Suprapubic skin (tissue), 4 donors: ENCODE data around the gene B4GAT1. TPM values are rescaled to one million over a fixed set of nuclear protein-coding genes. Genes with fewer than 3 reads are reported as not detected.

ENCODE experiments used
- DNase-seq, 2 donors: peaks; one replicate each; pipeline ENCODE4 v3.0.0-alpha.2; 2019; ENCODE audit warnings: low spot score in 2 of 2
- H3K27ac ChIP-seq: fragments of 200-600 bp; sonication (generic); one replicate; pipeline ENCODE4 v1.5.1; 2019
- H3K27me3 ChIP-seq: fragments of 200-600 bp; sonication (generic); one replicate; pipeline ENCODE4 v1.5.1; 2019
- H3K36me3 ChIP-seq: fragments of 200-600 bp; sonication (generic); one replicate; pipeline ENCODE4 v1.5.1; 2019
- H3K4me1 ChIP-seq: fragments of 200-600 bp; sonication (generic); one replicate; pipeline ENCODE4 v1.5.1; 2019
- H3K4me3 ChIP-seq: fragments of 200-600 bp; sonication (generic); one replicate; pipeline ENCODE4 v1.5.1; 2019; ENCODE audit warnings: mild to moderate bottlenecking
- H3K9me3 ChIP-seq: fragments of 200-600 bp; sonication (generic); one replicate; pipeline ENCODE4 v1.5.1; 2019
- CTCF ChIP-seq, 2 donors: fragments of 200-600 bp in 1 of 2; fragments of 450-650 bp in 1 of 2; sonication (generic) in 1 of 2; IDR thresholded peaks; one replicate each; pipeline ENCODE4 v1.5.1; 2016 to 2019; ENCODE audit warnings: antibody characterized with exemption in 2 of 2, mild to moderate bottlenecking in 1 of 2, moderate library complexity in 1 of 2
- EP300 ChIP-seq: sonication (generic); formaldehyde crosslinking; IDR thresholded peaks from one replicate; pipeline ENCODE4 v1.6.1; 2017; ENCODE audit warnings: antibody characterized with exemption
- POLR2A ChIP-seq, 2 donors: fragments of 450-650 bp; IDR thresholded peaks; one replicate each; pipeline ENCODE4 v1.6.1; 2017; ENCODE audit warnings: antibody characterized with exemption in 2 of 2, mild to moderate bottlenecking in 2 of 2, moderate library complexity in 2 of 2
- POLR2AphosphoS5 ChIP-seq, 3 donors: sonication (generic); formaldehyde crosslinking; IDR thresholded peaks; one replicate each; pipeline ENCODE4 v1.6.1; 2017; ENCODE audit warnings: antibody characterized with exemption in 3 of 3
- WGBS: methylation state at CpG from one replicate; pipeline ENCODE4 v1.1.5; 2018; 5-methylcytosine and 5-hydroxymethylcytosine counted together
- total RNA-seq, 4 donors: library from RNA; depleted of rRNA; stranded (reverse); fragments of >200 nt; gene quantifications; one replicate each; pipeline ENCODE4 v1.1.0, GENCODE V29; 2016

B4GAT1 gene
- total RNA-seq, 4 donors from 2014 or later: 14.4 to 31.9 (median 20.6) TPM

GRCh38 chr11:66340596-66341501 lies 6.6 kb downstream of the B4GAT1 start:
- TF ChIP-seq CTCF (IDR thresholded peaks at IDR 0.05) (no peak), POLR2AphosphoS5 (IDR thresholded peaks at IDR 0.05) (no peak), POLR2A (IDR thresholded peaks at IDR 0.05) (no peak), EP300 (no peak)
- no peak overlapping the region for H3K4me3 ChIP-seq
- no peak for DNase-seq
- H3K27me3 ChIP-seq: no peaks in the 10 kb centered on the region
- no peak overlapping the region for H3K27ac ChIP-seq
- peaks cover 64% of the 10 kb centered on the region for H3K4me1 ChIP-seq
- WGBS: 91% methylated on average over 20 of the region's 28 CpGs
- no peaks in the 10 kb centered on the region for H3K9me3 ChIP-seq
- peaks cover 41% of the 10 kb centered on the region for H3K36me3 ChIP-seq

- H3K27ac ChIP-seq: peak overlapping the region; percentile 55
- WGBS: 80% methylated on average over 13 of the region's 14 CpGs
- DNase-seq: no peak
- no peak overlapping the region for H3K4me3 ChIP-seq
- H3K27me3 ChIP-seq: no peaks in the 10 kb centered on the region
- no peaks in the 10 kb centered on the region for H3K9me3 ChIP-seq
- H3K4me1 ChIP-seq: peaks cover 65% of the 10 kb centered on the region
- TF ChIP-seq POLR2A (IDR thresholded peaks at IDR 0.05) (no peak), EP300 (no peak), POLR2AphosphoS5 (IDR thresholded peaks at IDR 0.05) (no peak), CTCF (IDR thresholded peaks at IDR 0.05) (no peak)
- H3K36me3 ChIP-seq: peaks cover 41% of the 10 kb centered on the region
Measured at GRCh38 chr11:66339686-66340483, 7.5 kb downstream of the B4GAT1 start.

- DNase-seq: no peak
- peaks cover 67% of the 10 kb centered on the region for H3K4me1 ChIP-seq
Measured at GRCh38 chr11:66339162-66339675, 8.2 kb downstream of the B4GAT1 start.

GRCh38 chr11:66338276-66339161 lies 8.9 kb downstream of the B4GAT1 start:
- no peaks in the 10 kb centered on the region for H3K27me3 ChIP-seq
- WGBS: 71% methylated on average over 6 of the region's 17 CpGs
- TF ChIP-seq POLR2A (IDR thresholded peaks at IDR 0.05) (no peak), CTCF (IDR thresholded peaks at IDR 0.05) (no peak), EP300 (no peak), POLR2AphosphoS5 (IDR thresholded peaks at IDR 0.05) (no peak)
- H3K27ac ChIP-seq: peak overlapping the region; percentile 90
- no peaks in the 10 kb centered on the region for H3K9me3 ChIP-seq
- H3K36me3 ChIP-seq: peaks cover 46% of the 10 kb centered on the region
- H3K4me3 ChIP-seq: no peak overlapping the region
- no peak for DNase-seq
- H3K4me1 ChIP-seq: peaks cover 64% of the 10 kb centered on the region

More at GRCh38 chr11:66339162-66339675, 8.2 kb downstream of the B4GAT1 start:
- 68% methylated on average over 6 of the region's 6 CpGs for WGBS
- Histone ChIP-seq H3K27me3 (no peaks in the 10 kb centered on the region), H3K27ac (peak overlapping the region; percentile 90), H3K36me3 (peaks cover 41% of the 10 kb centered on the region), H3K4me3 (no peak overlapping the region), H3K9me3 (no peaks in the 10 kb centered on the region)
- TF ChIP-seq EP300 (no peak), POLR2A (IDR thresholded peaks at IDR 0.05) (no peak), CTCF (IDR thresholded peaks at IDR 0.05) (no peak), POLR2AphosphoS5 (IDR thresholded peaks at IDR 0.05) (peak in 1 of 3 donors; percentile 54)
